Loucy (cell line): Measurements from ENCODE around the gene ABCA7.

Source experiments
- H2AFZ ChIP-seq: fragments of 200-600 bp; sonication (generic); 2 replicates; pipeline ENCODE4 v1.6.0; 2016; ENCODE audit warnings: antibody characterized with exemption, mild to moderate bottlenecking, low read length, moderate library complexity
- H3F3A ChIP-seq: fragments of 200-600 bp; 2 replicates; pipeline ENCODE4 v1.6.0; 2016; ENCODE audit warnings: antibody characterized with exemption, low read depth, mild to moderate bottlenecking
- H3K27me3 ChIP-seq: fragments of 200-600 bp; sonication (generic); 2 replicates; pipeline ENCODE4 v1.6.1; 2014; ENCODE audit warnings: low read length, mild to moderate bottlenecking; ENCODE audit not compliant: insufficient read depth, poor library complexity, severe bottlenecking
- H3K36me3 ChIP-seq: fragments of 200-600 bp; sonication (generic); 2 replicates; pipeline ENCODE4 v1.6.1; 2016; ENCODE audit warnings: low read length; ENCODE audit not compliant: insufficient read depth
- H3K4me1 ChIP-seq: fragments of 200-600 bp; sonication (generic); 2 replicates; pipeline ENCODE4 v1.5.1; 2014; ENCODE audit warnings: low read length, mild to moderate bottlenecking; ENCODE audit not compliant: insufficient read depth, poor library complexity, severe bottlenecking
- H3K4me2 ChIP-seq: fragments of 200-600 bp; sonication (generic); 2 replicates; pipeline ENCODE4 v1.6.0; 2014; ENCODE audit warnings: antibody characterized with exemption, low read length, low read depth, mild to moderate bottlenecking; ENCODE audit not compliant: poor library complexity, severe bottlenecking
- H3K4me3 ChIP-seq: fragments of 200-600 bp; sonication (generic); 2 replicates; pipeline ENCODE4 v1.5.1; 2014; ENCODE audit warnings: low read length, mild to moderate bottlenecking, mixed read lengths; ENCODE audit not compliant: poor library complexity, severe bottlenecking
- H3K79me2 ChIP-seq: fragments of 200-600 bp; sonication (generic); 2 replicates; pipeline ENCODE4 v1.6.1; 2014; ENCODE audit warnings: low read length; ENCODE audit not compliant: insufficient read depth
- H3K9ac ChIP-seq: fragments of 200-600 bp; sonication (generic); 2 replicates; pipeline ENCODE4 v1.6.0; 2014; ENCODE audit warnings: mild to moderate bottlenecking, low read depth, low read length, moderate library complexity; ENCODE audit not compliant: poor library complexity, severe bottlenecking
- H3K9me2 ChIP-seq: fragments of 200-600 bp; sonication (generic); replicated peaks from 2 replicates; pipeline ENCODE4 v1.6.1; 2016; ENCODE audit warnings: low read depth, low read length, mixed read lengths
- H3K9me3 ChIP-seq: fragments of 200-600 bp; sonication (generic); 2 replicates; pipeline ENCODE4 v1.6.1; 2014; ENCODE audit warnings: mild to moderate bottlenecking, antibody characterized with exemption, low read length, low read depth; ENCODE audit not compliant: insufficient read depth
- H4K20me1 ChIP-seq: fragments of 200-600 bp; sonication (generic); 2 replicates; pipeline ENCODE4 v1.6.0; 2014; ENCODE audit warnings: antibody characterized with exemption, low read length, mild to moderate bottlenecking; ENCODE audit not compliant: insufficient read depth, poor library complexity, severe bottlenecking
- EZH2phosphoT487 ChIP-seq: fragments of 200-600 bp; IDR thresholded peaks from 2 replicates; pipeline ENCODE4 v1.6.1; 2018; ENCODE audit warnings: antibody characterized with exemption, mild to moderate bottlenecking, moderate library complexity, borderline replicate concordance
- TF ChIP-seq, protein P1 (sequence below): fragments of 200-600 bp; sonication (generic); conservative IDR thresholded peaks from 2 replicates; pipeline ENCODE4 v1.5.1; 2014; ENCODE audit warnings: mild to moderate bottlenecking, antibody characterized with exemption, low read length

The ABCA7 gene

DNA sequence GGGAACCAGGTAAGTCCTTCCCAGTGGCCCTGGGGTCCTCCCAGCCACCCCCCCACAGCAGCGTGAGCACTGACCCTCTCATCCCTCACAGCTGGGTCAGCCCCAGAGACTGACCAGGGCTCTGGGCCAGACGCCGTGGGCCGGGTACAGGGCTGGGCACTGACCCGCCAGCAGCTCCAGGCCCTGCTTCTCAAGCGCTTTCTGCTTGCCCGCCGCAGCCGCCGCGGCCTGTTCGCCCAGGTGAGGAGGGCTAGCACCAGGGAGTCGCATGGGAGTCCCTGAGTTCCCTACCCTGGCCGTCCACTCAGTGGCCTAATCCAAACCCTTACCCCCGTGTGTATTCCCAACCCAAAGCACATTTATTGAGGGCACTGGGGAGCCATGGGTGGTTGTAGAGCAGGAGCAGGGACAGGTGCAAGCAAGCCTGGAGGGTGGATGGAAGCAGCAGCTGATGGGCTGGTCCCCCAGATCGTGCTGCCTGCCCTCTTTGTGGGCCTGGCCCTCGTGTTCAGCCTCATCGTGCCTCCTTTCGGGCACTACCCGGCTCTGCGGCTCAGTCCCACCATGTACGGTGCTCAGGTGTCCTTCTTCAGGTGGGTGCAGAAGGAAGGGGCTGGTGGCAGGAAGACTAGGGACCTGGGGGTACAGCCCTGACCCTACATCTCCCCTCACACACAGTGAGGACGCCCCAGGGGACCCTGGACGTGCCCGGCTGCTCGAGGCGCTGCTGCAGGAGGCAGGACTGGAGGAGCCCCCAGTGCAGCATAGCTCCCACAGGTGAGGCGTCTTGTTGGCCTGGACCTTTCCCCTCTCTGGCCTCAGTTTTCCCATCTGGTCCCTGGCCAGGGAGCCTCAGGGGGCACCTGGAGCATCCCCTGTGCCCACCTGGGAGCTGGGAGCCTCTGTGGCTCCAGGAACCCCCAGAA, 14.5 kb downstream of the ABCA7 start:
- H3K36me3 ChIP-seq: no peaks in the 10 kb centered on the region
- no peaks in the 10 kb centered on the region for H3K27me3 ChIP-seq
- no peaks in the 10 kb centered on the region for H3F3A ChIP-seq
- H3K9ac ChIP-seq: no peak overlapping the region
- H4K20me1 ChIP-seq: no peaks in the 10 kb centered on the region
- H3K4me1 ChIP-seq: no peaks in the 10 kb centered on the region
- H3K4me3 ChIP-seq: no peak overlapping the region
- peaks cover 25% of the 10 kb centered on the region; the same call in 1 of the 2 replicates for H3K9me3 ChIP-seq
- no peaks in the 10 kb centered on the region for H3K9me2 ChIP-seq
- H3K79me2 ChIP-seq: no peaks in the 10 kb centered on the region
- TF ChIP-seq, protein P1, sequence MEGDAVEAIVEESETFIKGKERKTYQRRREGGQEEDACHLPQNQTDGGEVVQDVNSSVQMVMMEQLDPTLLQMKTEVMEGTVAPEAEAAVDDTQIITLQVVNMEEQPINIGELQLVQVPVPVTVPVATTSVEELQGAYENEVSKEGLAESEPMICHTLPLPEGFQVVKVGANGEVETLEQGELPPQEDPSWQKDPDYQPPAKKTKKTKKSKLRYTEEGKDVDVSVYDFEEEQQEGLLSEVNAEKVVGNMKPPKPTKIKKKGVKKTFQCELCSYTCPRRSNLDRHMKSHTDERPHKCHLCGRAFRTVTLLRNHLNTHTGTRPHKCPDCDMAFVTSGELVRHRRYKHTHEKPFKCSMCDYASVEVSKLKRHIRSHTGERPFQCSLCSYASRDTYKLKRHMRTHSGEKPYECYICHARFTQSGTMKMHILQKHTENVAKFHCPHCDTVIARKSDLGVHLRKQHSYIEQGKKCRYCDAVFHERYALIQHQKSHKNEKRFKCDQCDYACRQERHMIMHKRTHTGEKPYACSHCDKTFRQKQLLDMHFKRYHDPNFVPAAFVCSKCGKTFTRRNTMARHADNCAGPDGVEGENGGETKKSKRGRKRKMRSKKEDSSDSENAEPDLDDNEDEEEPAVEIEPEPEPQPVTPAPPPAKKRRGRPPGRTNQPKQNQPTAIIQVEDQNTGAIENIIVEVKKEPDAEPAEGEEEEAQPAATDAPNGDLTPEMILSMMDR: no peak
- TF ChIP-seq EZH2phosphoT487: no peak
- no peak overlapping the region for H3K4me2 ChIP-seq
- no peak overlapping the region for H2AFZ ChIP-seq

DNA sequence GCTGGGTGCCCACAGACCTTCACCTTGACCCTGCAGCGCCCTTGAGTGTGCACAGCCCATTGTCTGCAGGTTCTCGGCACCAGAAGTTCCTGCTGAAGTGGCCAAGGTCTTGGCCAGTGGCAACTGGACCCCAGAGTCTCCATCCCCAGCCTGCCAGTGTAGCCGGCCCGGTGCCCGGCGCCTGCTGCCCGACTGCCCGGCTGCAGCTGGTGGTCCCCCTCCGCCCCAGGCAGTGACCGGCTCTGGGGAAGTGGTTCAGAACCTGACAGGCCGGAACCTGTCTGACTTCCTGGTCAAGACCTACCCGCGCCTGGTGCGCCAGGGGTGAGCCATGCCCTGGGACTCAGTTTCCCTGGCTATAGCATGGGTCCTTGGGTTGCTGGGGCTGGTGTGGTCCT, 15.1 kb downstream of the ABCA7 start:
- Histone ChIP-seq H3K4me2 (no peak overlapping the region), H3K79me2 (no peaks in the 10 kb centered on the region), H3K9me2 (no peaks in the 10 kb centered on the region), H3K9ac (no peak overlapping the region), H2AFZ (no peak overlapping the region), H3K9me3 (peaks cover 25% of the 10 kb centered on the region; the same call in 1 of the 2 replicates), H3F3A (no peaks in the 10 kb centered on the region), H3K27me3 (no peaks in the 10 kb centered on the region), H3K36me3 (no peaks in the 10 kb centered on the region), H3K4me3 (no peak overlapping the region), H3K4me1 (no peaks in the 10 kb centered on the region), H4K20me1 (no peaks in the 10 kb centered on the region)
- no peak for TF ChIP-seq EZH2phosphoT487

DNA sequence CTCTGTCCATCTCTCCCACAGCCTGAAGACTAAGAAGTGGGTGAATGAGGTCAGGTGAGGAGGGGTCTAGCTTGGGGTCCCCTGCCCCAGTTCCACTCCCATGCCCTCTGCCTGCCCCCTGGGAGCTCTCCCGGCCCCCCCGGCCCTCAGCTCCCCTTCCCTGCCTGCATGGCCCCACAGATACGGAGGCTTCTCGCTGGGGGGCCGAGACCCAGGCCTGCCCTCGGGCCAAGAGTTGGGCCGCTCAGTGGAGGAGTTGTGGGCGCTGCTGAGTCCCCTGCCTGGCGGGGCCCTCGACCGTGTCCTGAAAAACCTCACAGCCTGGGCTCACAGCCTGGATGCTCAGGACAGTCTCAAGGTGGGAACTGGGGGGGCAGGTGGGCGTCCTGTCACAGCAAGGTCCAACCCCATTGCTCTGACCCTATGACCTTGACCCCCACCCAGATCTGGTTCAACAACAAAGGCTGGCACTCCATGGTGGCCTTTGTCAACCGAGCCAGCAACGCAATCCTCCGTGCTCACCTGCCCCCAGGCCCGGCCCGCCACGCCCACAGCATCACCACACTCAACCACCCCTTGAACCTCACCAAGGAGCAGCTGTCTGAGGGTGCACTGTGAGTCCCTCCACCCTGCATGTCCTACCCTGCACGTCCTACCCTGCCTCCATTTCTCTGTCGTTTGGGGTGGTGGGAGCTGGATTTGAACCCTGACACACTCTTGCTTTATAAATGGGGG, 16.1 kb downstream of the ABCA7 start:
- H4K20me1 ChIP-seq: no peaks in the 10 kb centered on the region
- H3K27me3 ChIP-seq: no peaks in the 10 kb centered on the region
- no peak overlapping the region for H3K4me2 ChIP-seq
- H3K9me3 ChIP-seq: peaks cover 25% of the 10 kb centered on the region; the same call in 1 of the 2 replicates
- no peaks in the 10 kb centered on the region for H3F3A ChIP-seq
- no peaks in the 10 kb centered on the region for H3K79me2 ChIP-seq
- no peaks in the 10 kb centered on the region for H3K9me2 ChIP-seq
- H3K9ac ChIP-seq: no peak overlapping the region
- H3K4me1 ChIP-seq: no peaks in the 10 kb centered on the region
- no peak overlapping the region for H2AFZ ChIP-seq
- H3K4me3 ChIP-seq: no peak overlapping the region
- TF ChIP-seq EZH2phosphoT487: no peak
- TF ChIP-seq, protein P1: no peak
- no peaks in the 10 kb centered on the region for H3K36me3 ChIP-seq
